Activated naive CD4-positive, alpha-beta T cell treated with anti-CD3 and anti-CD28 coated beads, Interleukin-2, amount 10 ng/mL, durations not matched to agents 7 days and 5 days (primary cell): ENCODE measurements around the gene USP34.
"Not testable (repeated sequence)": the region's sequence is repeated elsewhere in the genome, so short reads cannot be mapped to it uniquely, and the experiment has no call there.

Source experiments
- CTCF ChIA-PET: fragments of 350-600 bp; sonication (Branson Sonifier 250); formaldehyde crosslinking; loops from one replicate; lab custom pipeline; 2021; ENCODE audit warnings: antibody characterized with exemption; lab: Charles Lee
- DNase-seq: peaks from one replicate; pipeline ENCODE4 v3.0.0-alpha.2; 2020
- H3K27ac Mint-ChIP-seq: one replicate; pipeline ENCODE4 v1.8.0; 2021; ENCODE audit warnings: mild to moderate bottlenecking, moderate library complexity, mixed read lengths
- H3K27me3 Mint-ChIP-seq: one replicate; pipeline ENCODE4 v1.8.0; 2021; ENCODE audit warnings: mild to moderate bottlenecking, mixed read lengths
- H3K36me3 Mint-ChIP-seq: one replicate; pipeline ENCODE4 v1.8.0; 2021; ENCODE audit warnings: mixed read lengths
- H3K4me1 Mint-ChIP-seq: one replicate; pipeline ENCODE4 v1.8.0; 2021; ENCODE audit warnings: mixed read lengths
- H3K4me3 Mint-ChIP-seq: one replicate; pipeline ENCODE4 v1.8.0; 2021; ENCODE audit warnings: mild to moderate bottlenecking, moderate library complexity, mixed read lengths
- H3K9me3 Mint-ChIP-seq: one replicate; pipeline ENCODE4 v1.8.0; 2021; ENCODE audit warnings: mixed read lengths

The USP34 gene, protein sequence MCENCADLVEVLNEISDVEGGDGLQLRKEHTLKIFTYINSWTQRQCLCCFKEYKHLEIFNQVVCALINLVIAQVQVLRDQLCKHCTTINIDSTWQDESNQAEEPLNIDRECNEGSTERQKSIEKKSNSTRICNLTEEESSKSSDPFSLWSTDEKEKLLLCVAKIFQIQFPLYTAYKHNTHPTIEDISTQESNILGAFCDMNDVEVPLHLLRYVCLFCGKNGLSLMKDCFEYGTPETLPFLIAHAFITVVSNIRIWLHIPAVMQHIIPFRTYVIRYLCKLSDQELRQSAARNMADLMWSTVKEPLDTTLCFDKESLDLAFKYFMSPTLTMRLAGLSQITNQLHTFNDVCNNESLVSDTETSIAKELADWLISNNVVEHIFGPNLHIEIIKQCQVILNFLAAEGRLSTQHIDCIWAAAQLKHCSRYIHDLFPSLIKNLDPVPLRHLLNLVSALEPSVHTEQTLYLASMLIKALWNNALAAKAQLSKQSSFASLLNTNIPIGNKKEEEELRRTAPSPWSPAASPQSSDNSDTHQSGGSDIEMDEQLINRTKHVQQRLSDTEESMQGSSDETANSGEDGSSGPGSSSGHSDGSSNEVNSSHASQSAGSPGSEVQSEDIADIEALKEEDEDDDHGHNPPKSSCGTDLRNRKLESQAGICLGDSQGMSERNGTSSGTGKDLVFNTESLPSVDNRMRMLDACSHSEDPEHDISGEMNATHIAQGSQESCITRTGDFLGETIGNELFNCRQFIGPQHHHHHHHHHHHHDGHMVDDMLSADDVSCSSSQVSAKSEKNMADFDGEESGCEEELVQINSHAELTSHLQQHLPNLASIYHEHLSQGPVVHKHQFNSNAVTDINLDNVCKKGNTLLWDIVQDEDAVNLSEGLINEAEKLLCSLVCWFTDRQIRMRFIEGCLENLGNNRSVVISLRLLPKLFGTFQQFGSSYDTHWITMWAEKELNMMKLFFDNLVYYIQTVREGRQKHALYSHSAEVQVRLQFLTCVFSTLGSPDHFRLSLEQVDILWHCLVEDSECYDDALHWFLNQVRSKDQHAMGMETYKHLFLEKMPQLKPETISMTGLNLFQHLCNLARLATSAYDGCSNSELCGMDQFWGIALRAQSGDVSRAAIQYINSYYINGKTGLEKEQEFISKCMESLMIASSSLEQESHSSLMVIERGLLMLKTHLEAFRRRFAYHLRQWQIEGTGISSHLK (N-terminal part only)

DNA sequence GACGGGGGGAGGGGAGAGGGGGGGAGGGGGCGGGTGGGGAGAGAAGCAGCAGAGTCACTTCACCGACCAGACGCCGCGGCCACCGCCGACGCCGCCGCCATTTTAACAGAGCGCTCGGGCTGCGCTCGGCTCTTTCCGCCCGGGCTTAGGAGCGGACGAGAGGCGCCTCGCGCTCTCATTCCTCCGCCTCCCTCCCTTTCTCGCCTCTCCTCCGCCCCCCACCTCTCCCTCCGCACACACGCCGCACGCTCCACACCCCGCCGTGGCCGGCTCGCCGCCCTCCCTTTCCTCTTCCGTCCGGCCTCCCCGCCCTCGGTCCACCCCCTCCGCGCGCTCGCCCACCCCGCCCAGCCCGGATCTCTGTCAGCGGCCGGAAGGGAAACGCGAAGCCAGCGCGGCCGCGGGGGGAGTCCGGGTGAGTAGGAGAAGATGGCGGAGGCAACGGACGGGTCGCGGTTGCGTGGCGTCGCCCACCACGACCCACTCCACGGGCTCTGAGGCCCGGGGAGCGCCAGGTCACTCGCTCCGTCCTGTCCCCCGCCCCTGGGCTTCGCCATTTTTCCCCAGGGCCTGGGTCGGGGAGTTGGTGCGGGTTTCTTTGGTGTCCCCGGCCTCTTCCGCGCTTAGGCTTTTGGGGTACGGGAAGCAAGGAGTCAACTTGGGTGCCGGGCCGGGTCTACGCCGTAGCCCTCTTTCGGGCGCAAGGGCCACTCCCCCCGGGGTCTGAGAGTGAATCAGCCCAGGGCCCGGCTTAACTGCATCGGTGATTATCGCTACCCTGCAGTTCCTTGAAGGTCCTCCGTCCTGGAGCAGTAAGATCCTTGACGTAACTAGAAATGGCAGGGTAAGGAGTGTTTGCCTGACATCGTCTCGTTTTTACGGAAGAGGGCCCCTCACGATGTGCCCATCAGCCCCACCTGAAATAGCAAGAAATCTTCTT, at the start of gene USP34:
TSS of gene USP34 (minus strand) at position 123 of the 940 bp plus-strand sequence. CDS start 395 bp downstream, outside the sequence.
- CTCF ChIA-PET = no interaction called here
- peak within 1 kb of the TSS; percentile 97 for H3K27ac Mint-ChIP-seq
- peak; percentile 95 for DNase-seq

GRCh38 chr2:61520261-61520660, 49.4 kb upstream of the USP34 start:
- CTCF ChIA-PET = interaction anchor here (1.1 kb wide), 1 partner anchor 139 kb away, joined by 3 read pairs; no protein-coding TSS in a partner anchor

More for the DNA sequence above, at the start of gene USP34:
- Mint-ChIP-seq H3K27me3 (no peaks in the 10 kb centered on the region), H3K4me1 (peaks cover 37% of the 10 kb centered on the region), H3K9me3 (no peaks in the 10 kb centered on the region), H3K4me3 (peak within 1 kb of the TSS; percentile 93), H3K36me3 (peaks cover 30% of the 10 kb centered on the region)

GRCh38 chr2:61512768-61513398, 42.0 kb upstream of the USP34 start:
- H3K27me3 Mint-ChIP-seq = no peaks in the 10 kb centered on the region
- H3K9me3 Mint-ChIP-seq = no peaks in the 10 kb centered on the region
- H3K36me3 Mint-ChIP-seq = peaks cover 52% of the 10 kb centered on the region
- no peak for DNase-seq
- H3K4me3 Mint-ChIP-seq = no peak overlapping the region
- CTCF ChIA-PET = no interaction called here
- H3K27ac Mint-ChIP-seq = no peak overlapping the region
- H3K4me1 Mint-ChIP-seq = peaks cover 6% of the 10 kb centered on the region

More at GRCh38 chr2:61520261-61520660, 49.4 kb upstream of the USP34 start:
- Mint-ChIP-seq H3K27ac (no peak overlapping the region), H3K9me3 (no peaks in the 10 kb centered on the region), H3K4me1 (peaks cover 18% of the 10 kb centered on the region), H3K4me3 (no peak overlapping the region), H3K27me3 (no peaks in the 10 kb centered on the region), H3K36me3 (peaks cover 50% of the 10 kb centered on the region)
- no peak for DNase-seq

DNA sequence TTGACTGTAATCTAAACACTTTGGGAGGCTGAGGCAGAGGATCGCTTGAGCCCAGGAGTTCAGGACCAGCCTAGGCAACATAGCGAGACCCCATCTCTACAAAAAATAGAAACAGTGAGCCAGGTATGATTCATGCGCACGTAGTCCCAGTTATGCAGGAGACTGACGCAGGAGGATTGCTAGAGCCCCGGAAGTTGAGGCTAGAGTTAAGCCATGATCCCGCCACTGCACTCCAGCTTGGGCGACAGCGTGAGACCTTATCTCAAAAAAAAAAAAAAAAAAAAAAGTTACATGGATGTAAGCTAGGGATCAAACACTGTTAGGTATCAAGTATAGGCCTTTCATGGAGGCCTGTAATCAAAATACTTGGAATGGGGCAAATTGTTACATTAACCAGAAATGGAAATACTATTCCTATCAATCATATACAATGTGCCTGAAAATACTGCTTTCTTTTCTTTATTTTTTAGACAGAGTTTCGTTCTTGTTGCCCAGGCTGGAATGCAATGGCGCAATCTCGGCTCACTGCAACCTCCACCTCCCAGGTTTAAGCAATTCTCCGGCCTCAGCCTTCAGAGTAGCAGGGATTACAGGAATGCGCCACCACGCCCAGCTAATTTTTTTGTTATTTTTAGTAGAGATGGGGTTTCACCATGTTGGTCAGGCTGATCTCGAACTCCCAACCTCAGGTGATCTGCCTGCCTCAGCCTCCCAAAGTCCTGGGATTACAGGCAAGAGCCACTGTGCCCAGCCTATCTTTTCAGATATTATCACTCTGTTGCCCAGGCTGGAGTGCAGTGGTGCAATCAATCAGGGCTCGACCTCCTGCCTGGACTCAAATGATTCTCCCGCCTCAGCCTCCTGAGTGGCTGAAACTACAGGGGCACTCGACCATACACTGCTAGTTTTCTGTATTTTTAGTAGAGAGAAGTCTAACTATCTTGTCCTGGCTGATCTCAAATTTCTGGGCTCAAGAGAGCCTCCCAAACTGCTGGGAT, 40.1 kb upstream of the USP34 start:
- H3K4me3 Mint-ChIP-seq = no peak overlapping the region
- peak overlapping the region; percentile 14 for H3K27ac Mint-ChIP-seq
- CTCF ChIA-PET = interaction anchor here (0.8 kb wide), 1 partner anchor 239 kb away, joined by 3 read pairs; no protein-coding TSS in a partner anchor
- H3K27me3 Mint-ChIP-seq = no peaks in the 10 kb centered on the region
- H3K4me1 Mint-ChIP-seq = peaks cover 6% of the 10 kb centered on the region
- peaks cover 47% of the 10 kb centered on the region for H3K36me3 Mint-ChIP-seq
- DNase-seq = no peak
- no peaks in the 10 kb centered on the region for H3K9me3 Mint-ChIP-seq

DNA sequence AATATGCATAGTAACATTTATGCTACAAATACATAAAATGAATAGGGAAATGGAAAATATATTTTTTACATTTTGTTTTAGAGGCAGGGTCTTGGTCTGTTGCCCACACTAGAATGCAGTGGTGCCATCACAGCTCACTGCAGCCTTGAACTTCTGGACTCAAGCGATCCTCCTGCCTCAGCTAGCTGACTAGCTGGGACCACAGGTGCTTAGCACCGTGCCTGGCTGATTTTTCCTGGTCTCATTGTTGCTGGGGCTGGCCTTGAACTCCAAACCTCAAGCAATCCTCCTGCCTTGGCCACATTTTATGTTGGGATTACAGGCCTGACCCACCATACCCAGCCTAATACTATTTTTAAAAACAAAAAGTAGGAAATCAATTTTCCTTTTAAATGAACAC, 34.1 kb upstream of the USP34 start:
- Mint-ChIP-seq H3K4me1 (peaks cover 5% of the 10 kb centered on the region), H3K9me3 (no peaks in the 10 kb centered on the region), H3K27me3 (no peaks in the 10 kb centered on the region), H3K27ac (no peak overlapping the region), H3K4me3 (no peak overlapping the region), H3K36me3 (peaks cover 28% of the 10 kb centered on the region)
- DNase-seq = no peak
- CTCF ChIA-PET = no interaction called here

DNA sequence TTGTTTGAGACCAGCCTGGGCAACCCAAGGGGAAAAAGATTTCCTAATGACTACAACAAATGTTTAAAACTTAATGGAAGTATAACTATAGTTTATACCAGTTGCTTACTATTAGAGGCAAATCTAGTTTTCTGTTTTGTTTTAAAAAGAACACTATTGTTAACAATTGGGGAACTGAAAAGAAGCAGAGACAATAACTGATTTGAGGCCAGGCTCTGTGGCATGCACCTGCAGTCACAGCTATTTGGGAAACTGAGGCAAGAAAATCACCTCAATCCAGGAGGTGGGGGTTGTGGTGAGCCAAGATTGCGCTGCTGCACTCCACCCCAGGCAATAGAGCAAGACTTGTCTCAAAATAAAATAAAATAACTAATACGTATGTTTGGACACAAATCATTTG, 28.2 kb upstream of the USP34 start:
- H3K9me3 Mint-ChIP-seq = no peaks in the 10 kb centered on the region
- H3K36me3 Mint-ChIP-seq = peaks cover 48% of the 10 kb centered on the region
- H3K4me1 Mint-ChIP-seq = peaks cover 10% of the 10 kb centered on the region
- no peaks in the 10 kb centered on the region for H3K27me3 Mint-ChIP-seq
- H3K27ac Mint-ChIP-seq = no peak overlapping the region
- DNase-seq = no peak
- CTCF ChIA-PET = no interaction called here
- no peak overlapping the region for H3K4me3 Mint-ChIP-seq

DNA sequence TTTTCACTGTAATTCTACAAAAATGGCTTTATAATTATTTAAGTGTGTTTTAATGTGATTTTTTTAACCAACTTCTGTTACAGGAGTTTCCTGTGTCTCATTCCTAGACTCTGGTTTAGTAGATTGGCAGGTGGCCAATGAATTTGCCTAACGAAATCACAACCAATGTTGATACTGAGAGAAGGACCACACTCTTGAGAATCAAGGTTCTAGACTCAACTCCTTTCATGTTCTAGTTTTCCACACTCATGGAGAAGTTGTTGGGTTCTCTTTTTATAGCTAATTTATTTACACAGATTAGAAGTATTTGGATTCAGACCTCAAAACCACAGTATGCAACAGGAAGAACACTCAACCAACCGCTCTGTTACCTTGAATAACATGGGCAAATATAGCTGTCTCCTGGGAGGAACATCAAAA, 22.6 kb upstream of the USP34 start:
- Mint-ChIP-seq H3K27ac (peak overlapping the region; percentile 72), H3K36me3 (peaks cover 61% of the 10 kb centered on the region), H3K27me3 (no peaks in the 10 kb centered on the region), H3K9me3 (no peaks in the 10 kb centered on the region), H3K4me3 (no peak overlapping the region), H3K4me1 (peaks cover 17% of the 10 kb centered on the region)
- CTCF ChIA-PET = interaction anchor here (1.0 kb wide), 1 partner anchor 67 kb away, joined by 5 read pairs; no protein-coding TSS in a partner anchor
- DNase-seq = no peak

- H3K4me3 Mint-ChIP-seq = no peak overlapping the region
- no peak for DNase-seq
- H3K27ac Mint-ChIP-seq = no peak overlapping the region
- CTCF ChIA-PET = no interaction called here
- peaks cover 17% of the 10 kb centered on the region for H3K4me1 Mint-ChIP-seq
- peaks cover 64% of the 10 kb centered on the region for H3K36me3 Mint-ChIP-seq
- no peaks in the 10 kb centered on the region for H3K9me3 Mint-ChIP-seq
- no peaks in the 10 kb centered on the region for H3K27me3 Mint-ChIP-seq
Measured at GRCh38 chr2:61492476-61492875, 21.6 kb upstream of the USP34 start.

DNA sequence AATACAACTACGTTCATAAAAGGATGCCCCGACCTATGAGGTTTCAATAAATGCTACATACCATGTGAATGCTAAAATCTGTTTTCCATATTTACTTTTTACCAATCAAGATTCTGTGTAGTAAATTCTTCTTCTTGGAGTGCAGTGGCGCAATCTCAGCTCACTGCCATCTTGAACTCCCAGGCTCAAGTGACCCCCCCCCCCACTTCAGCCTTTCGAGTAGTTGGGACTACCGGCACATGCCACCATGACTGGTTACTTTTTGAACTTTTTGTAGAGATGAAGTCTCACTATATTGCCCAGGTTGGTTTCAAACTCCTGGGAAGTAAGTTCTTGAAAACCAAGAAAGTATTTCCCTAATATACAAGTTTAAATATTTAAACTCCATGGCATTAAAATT, 14.4 kb upstream of the USP34 start:
- CTCF ChIA-PET = no interaction called here
- Mint-ChIP-seq H3K36me3 (peaks cover 65% of the 10 kb centered on the region), H3K27me3 (no peaks in the 10 kb centered on the region), H3K27ac (no peak overlapping the region), H3K4me3 (no peak overlapping the region), H3K9me3 (no peaks in the 10 kb centered on the region), H3K4me1 (no peaks in the 10 kb centered on the region)
- DNase-seq = no peak

DNA sequence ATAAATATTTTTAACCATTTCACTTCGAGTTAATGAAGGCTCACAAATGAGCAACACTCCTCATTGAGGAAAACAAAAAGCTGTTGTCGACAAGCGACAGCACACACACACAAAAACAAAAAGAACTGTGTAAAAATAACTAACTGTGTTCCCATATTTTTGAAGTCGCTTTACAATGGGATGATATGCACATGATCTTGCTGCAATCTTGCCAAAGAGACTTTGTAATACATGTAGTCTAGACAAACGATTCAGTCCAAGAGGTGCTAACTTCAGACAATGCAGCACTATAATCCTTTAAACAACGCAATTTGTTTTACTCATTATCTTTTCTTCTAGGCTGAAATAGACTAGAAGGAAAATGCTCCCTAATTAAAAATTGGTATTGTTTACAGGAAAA, 7.2 kb upstream of the USP34 start:
- no peak for DNase-seq
- peaks cover 36% of the 10 kb centered on the region for H3K36me3 Mint-ChIP-seq

GRCh38 chr2:61476929-61477589, 6.2 kb upstream of the USP34 start:
- H3K27me3 Mint-ChIP-seq = not testable (repeated sequence)

More for the DNA sequence above, 7.2 kb upstream of the USP34 start:
- Mint-ChIP-seq H3K4me1 (no peaks in the 10 kb centered on the region), H3K27me3 (no peaks in the 10 kb centered on the region), H3K4me3 (no peak overlapping the region), H3K27ac (no peak overlapping the region), H3K9me3 (no peaks in the 10 kb centered on the region)
- CTCF ChIA-PET = no interaction called here

More at GRCh38 chr2:61476929-61477589, 6.2 kb upstream of the USP34 start:
- H3K4me1 Mint-ChIP-seq, H3K4me3 Mint-ChIP-seq, DNase-seq, CTCF ChIA-PET, H3K9me3 Mint-ChIP-seq: not testable (repeated sequence)
- peaks cover 37% of the 10 kb centered on the region for H3K36me3 Mint-ChIP-seq
- peak overlapping the region; percentile 60 for H3K27ac Mint-ChIP-seq
